ENCODE data around the gene C3orf18. TPM values are rescaled to one million over a fixed set of nuclear protein-coding genes. Genes with fewer than 3 reads are reported as not detected.

C3orf18 gene
- total and polyA plus RNA-seq, 9 of the 15 experiments (the other 6 are each of a cell fraction or from before 2014, with no cell fraction given), result 0.01 to 2.3 (median 0.94) TPM

GRCh38 chr3:50570508-50571279 is 3.1 kb upstream of the C3orf18 start:
- Histone ChIP-seq H3K9me3 (replicated peaks; ENCODE audit: control insufficient read depth, insufficient read depth, low read depth, low read length) (no peaks in the 10 kb centered on the region), H3K79me2 (ENCODE audit: control insufficient read depth, insufficient read depth, low read length) (peaks cover 15% of the 10 kb centered on the region), H3K4me2 (ENCODE audit: insufficient read depth, low read length) (peak overlapping the region; percentile 92), H3K4me1 (replicated peaks in 1 of 2; ENCODE audit: control insufficient read depth in 2 of 2, insufficient read depth in 2 of 2, low read length in 2 of 2) (peaks cover 46 to 47% of the 10 kb centered on the region in 2 experiments; a peak in 4 of 5 replicates), H4K20me1 (replicated peaks; ENCODE audit: control insufficient read depth, insufficient read depth, low read length) (no peaks in the 10 kb centered on the region), H3K4me3 (peak overlapping the region; percentile 90), H3K36me3 (ENCODE audit: control insufficient read depth, insufficient read depth, low read length) (peaks cover 24% of the 10 kb centered on the region; the same call in 2 of the 3 replicates), H3K9ac (ENCODE audit: insufficient read depth in 1 of 2, low read depth in 2 of 2, low read length in 2 of 2) (peak overlapping the region in 1 of 2 experiments; percentile 91; a peak in 2 of 4 replicates), H3K9me1 (ENCODE audit: control insufficient read depth, insufficient read depth, low read length) (no peaks in the 10 kb centered on the region), H3K27ac (ENCODE audit: extremely low read depth, low read depth, low read length) (no peak overlapping the region), H3K27me3 (ENCODE audit: control insufficient read depth in 2 of 2, insufficient read depth in 2 of 2, low read length in 2 of 2) (no peaks in the 10 kb centered on the region), H2AFZ (ENCODE audit: low read depth, low read length) (no peak overlapping the region)
- in situ Hi-C loops (cut with MboI), result loop anchor here (5.0 kb wide), 1 partner anchor 87 kb away; no protein-coding TSS in a partner anchor
- DNase-seq (ENCODE audit: extremely low read depth in 1 of 4, low spot score in 3 of 4) (no peak), FAIRE-seq (peak; percentile 19), ATAC-seq (no peak)
- ChIA-PET POLR2A (interaction anchor here (0.5 to 2.2 kb wide), 11 partner anchors 10 to 41 kb away, joined by 3 to 12 read pairs (median 4); partner anchors contain the start of gene CISH), CTCF (ENCODE audit: low intra/inter-chr PET ratio) (interaction anchor here (0.7 to 5.6 kb wide), 2 partner anchors 39 to 44 kb away, joined by 3 to 56 read pairs; partner anchors contain the start of genes CISH and MAPKAPK3)
- 69% methylated on average over 5 of the region's 5 CpGs for WGBS (ENCODE audit: insufficient coverage, low coverage, missing lambda C conversion rate)
- no TSS peak for BruUV-seq (replicated peaks)
- no peak for TF ChIP-seq ZNF143 (CRISPR knock-in tag; IDR thresholded peaks at IDR 0.05)
- no peak for TF ChIP-seq ZNF655 (CRISPR knock-in tag; IDR thresholded peaks at IDR 0.05)
- TF ChIP-seq RFX7 (CRISPR knock-in tag; IDR thresholded peaks at IDR 0.05), result no peak
- no peak for TF ChIP-seq FOXJ2 (tag; IDR thresholded peaks at IDR 0.05)
- TF ChIP-seq CBFA2T3 (IDR thresholded peaks at IDR 0.05), result no peak
- TF ChIP-seq, protein P1, sequence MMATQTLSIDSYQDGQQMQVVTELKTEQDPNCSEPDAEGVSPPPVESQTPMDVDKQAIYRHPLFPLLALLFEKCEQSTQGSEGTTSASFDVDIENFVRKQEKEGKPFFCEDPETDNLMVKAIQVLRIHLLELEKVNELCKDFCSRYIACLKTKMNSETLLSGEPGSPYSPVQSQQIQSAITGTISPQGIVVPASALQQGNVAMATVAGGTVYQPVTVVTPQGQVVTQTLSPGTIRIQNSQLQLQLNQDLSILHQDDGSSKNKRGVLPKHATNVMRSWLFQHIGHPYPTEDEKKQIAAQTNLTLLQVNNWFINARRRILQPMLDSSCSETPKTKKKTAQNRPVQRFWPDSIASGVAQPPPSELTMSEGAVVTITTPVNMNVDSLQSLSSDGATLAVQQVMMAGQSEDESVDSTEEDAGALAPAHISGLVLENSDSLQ (IDR thresholded peaks at IDR 0.05), result no peak
- TF ChIP-seq ZNF140 (CRISPR knock-in tag; IDR thresholded peaks at IDR 0.05), result no peak
- TF ChIP-seq ZBTB7A (IDR thresholded peaks at IDR 0.05; ENCODE audit: borderline replicate concordance, control insufficient read depth, low read depth, low read length), result no peak
- intact Hi-C loops (cut with micrococcal nuclease), result no loop called here
